HG03045 (cell line): Measurements from ENCODE around the gene PNPLA3.
"Not testable (repeated sequence)": the region's sequence is repeated elsewhere in the genome, so short reads cannot be mapped to it uniquely, and the experiment has no call there.

Source experiments
- ATAC-seq: cut with Tn5 transposase; IDR thresholded peaks from one replicate; pipeline ENCODE4 v1.9.1; 2021; ENCODE audit warnings: mild to moderate bottlenecking, moderate library complexity; ENCODE audit not compliant: unreplicated experiment

PNPLA3 gene

DNA sequence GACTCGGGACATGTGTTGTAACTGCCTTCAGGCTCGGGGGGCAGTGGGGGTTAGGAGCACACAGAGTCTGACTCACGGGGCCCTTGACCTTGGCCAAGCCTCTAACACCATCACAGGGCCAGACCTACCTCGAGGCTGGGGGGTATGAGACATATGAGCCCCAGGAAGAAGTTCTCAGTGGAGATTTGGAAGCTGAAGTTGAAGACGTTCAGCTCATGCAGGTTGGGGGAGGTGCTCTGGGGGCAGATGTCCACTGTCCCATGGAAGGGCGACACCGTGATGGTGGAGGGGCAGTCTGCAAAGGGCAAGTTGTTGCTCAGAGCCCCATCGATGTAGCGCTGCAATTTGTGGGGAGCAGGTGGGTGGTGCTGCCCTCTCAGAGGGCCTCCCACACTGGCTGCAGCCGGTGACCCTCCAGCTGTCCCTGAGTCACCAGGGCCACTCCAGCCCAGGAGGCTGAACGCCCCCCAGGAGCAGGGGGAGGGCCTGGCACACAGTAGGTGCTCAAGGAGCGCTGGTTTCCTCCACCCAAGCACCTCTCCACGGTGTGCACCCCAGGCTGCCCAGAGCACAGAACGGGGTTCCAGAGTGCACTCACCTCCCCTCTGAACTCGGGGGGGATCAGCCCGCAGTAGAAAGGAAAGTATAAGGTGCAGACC lies 34.3 kb upstream of the PNPLA3 start:
- no peak for ATAC-seq

DNA sequence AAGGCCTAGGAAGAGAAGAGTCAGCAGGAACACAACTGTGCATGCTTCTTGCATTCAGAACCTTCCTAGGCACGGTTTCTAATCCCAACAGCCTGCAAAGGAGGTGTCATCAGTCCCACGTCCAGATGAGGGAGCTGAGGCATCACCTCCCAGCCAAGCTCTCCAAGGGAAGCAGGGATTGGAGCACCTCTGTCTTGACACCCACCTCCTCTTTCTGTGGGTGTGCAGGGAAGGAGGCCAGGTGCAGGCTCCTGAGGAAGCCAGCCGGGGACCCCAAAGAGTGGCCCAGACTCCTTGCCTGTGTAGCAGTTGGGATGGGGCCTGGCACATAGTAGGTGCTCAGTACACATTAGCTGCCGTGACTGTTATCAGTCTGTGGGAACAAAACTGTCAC lies 33.7 kb upstream of the PNPLA3 start:
- no peak for ATAC-seq

DNA sequence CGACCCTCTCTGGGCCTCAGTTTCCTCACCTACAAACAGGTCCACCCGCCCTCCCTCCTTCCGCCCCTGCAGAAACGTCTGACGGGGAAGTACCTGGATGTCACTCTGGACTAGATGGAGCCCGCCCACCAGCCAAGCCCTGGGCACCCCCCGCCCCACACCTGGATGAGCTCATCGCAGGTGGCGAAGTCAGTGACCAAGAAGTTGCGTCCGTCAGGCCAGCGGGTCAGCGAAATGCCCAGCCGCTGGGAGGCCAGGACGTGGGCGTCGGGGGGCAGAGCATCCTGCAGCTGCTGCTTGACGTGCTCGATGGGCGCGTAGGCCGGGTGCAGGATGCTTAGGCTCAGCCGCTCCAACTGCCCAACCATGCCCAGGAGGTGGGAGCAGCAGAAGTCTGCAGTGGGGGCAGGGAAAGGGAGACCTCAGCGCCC lies 32.7 kb upstream of the PNPLA3 start:
- ATAC-seq = no peak

DNA sequence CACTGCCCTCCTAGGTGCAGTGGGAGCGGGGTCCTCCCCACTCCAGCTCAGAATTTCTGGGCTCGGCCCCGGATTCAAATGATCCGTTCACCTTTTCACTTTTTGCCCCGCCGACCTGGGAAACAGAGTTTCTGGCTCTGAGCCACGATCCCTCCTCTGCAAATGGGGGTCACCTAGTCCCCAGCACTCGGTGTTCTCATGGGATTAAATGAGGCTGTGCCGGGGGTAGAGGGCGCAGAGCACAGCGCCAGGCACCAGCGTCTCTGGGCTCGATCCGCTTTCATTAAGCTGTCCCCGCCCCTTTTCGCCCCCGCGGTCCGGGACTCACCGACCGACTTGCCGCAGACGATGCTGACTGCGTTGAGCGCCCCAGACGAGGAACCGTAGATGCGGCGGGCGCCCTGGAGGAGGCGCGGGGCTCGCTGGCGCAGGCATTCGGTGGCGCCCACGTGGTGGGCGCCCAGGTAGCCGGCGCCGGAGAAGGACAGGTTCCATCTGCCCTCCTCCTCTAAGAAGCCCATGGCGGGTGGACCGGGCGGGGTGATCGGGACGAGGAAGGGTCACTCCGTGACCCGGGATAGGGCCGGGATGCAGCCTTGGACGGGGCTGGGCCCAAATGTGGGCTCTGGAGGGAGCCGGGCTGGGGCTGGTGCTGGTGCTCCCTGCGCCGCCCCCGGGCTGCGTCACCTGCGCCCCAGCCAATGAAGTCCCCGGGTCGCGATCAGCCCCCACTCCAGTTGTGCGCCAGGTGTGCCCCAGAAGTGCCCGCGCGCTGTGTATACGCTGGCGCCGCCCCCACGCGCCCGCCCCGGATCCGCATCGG lies 32.0 kb upstream of the PNPLA3 start, which contains the start of gene PNPLA5:
Gene PNPLA5 (minus strand): TSS at position 654 of the 823 bp plus-strand sequence. CDS start 133 bp downstream, at position 521.
- no peak for ATAC-seq

DNA sequence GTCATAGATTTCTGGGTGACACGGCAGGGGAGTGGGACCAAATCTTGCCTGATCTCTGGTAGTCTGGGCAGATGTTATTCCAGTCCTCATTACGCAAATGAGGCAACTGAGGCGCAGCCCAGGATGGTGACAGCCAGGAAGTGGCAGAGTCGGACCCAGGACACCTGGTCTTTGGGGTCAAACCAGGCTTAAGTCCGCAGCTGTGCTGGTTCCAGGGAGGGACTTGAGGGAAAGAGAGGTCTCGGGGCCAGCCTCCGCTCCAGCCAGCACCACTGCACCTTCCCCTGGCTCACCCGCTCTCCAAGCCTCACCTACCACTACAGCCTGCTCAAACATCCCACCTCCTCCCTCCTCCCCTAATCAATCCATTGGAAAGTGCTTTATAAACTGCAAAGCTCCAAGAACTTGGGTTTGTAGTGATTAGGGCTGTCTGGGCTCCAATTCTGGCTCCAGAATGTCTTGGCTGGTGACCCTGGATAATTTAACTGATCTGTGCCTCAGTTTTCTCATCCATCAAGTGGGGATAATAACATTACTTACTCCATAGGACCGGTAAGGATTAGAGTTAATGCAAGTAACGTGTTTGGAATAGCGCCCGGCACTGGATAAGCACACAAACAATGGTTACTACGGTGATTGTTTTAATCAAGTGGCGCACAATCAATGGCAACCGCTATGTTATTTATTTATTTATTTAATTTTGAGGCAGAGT lies 31.3 kb upstream of the PNPLA3 start:
- no peak for ATAC-seq

DNA sequence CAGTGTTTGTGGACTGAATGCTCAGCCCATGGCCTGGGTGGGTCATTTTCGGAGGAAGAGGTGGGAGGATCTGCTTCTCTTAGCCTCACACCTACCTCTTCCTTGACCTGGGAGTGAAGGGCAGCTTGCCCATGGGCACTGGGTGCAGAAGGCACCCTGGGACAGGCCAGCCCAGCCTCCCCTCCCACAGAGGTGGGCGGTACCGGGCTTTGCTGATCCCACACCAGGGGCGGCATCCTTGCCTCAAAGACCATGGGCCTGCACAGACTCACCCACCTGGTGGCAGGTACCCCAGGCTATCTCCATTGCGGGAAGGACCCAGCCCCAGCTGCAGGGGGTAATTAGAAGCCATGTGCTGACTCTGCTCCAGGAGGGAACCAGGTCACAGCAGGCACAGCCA lies 30.3 kb upstream of the PNPLA3 start:
- no peak for ATAC-seq

DNA sequence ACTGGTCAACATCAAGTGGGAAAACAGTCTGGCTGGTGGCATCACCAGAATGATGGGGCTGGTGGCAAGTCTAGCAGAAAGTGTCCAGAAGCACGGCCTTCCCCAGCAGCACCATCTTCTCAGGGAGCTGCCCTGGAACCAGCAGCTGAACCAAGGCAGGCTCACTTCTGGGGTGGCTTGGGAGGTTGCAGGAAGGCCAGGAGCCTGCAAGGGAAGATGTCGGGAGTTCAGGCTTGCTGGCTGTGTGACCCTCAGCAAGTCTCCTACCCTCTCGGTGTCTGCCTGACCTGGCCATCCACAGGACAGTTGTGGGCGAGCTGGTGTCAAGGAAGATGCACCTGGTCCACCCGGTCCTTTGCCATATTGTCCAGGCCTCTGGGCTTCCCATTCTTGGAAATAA lies 29.5 kb upstream of the PNPLA3 start:
- ATAC-seq = no peak

DNA sequence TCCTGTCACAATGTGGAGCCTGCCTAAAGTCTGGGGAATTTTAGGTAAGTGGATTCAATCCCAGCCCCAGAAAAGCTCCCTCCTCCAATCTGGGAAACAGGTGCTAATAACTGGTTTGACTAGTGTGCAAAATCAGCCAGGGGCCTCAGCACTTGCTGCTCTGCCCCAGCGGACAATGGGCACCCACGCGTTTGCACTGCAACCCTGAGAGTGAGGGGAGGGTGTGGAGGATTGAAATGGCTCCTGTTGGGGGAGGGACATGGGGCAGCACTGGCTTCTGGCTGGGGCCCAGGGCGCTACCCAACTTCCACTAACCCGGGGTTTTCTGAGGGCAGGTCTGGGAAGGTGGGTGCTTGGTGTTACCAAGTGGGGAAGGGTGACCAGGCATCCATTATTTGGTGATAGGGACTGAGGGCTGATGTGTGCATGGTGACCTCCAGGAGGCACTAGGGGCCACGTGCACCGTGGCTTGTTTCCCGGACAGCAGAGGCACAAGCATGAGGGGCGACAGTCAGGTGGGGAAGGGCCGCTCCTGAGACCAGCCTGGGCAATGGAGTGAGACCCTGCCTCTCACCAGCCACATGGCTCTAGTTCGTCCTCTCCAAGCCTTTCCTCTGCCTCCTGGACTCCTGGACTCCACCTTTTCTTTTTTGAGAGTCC lies 27.5 kb upstream of the PNPLA3 start:
- ATAC-seq = no peak

DNA sequence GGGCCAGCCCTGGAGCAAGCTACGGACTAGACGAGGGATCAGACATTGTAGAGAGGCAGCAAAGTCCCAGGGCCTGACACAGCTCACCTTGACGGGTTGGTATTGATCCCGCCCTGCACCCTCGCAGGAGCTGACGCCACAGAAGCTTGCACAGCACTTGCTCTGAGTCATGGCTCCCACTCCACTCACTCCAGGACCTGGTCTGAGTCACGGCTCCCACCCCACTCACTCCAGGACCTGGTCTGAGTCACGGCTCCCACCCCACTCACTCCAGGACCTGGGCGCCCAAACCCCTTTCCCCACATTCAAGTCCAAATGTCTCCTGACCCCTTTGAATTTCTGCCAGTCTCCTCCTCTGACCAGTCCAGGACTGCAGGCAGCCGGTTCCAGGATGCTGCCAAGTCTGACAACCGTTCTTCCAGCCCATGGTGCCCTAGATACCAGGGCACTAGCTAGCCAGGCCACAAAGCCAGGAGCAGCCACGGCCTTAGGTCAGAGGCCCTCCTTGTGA lies 25.8 kb upstream of the PNPLA3 start:
- ATAC-seq = no peak

DNA sequence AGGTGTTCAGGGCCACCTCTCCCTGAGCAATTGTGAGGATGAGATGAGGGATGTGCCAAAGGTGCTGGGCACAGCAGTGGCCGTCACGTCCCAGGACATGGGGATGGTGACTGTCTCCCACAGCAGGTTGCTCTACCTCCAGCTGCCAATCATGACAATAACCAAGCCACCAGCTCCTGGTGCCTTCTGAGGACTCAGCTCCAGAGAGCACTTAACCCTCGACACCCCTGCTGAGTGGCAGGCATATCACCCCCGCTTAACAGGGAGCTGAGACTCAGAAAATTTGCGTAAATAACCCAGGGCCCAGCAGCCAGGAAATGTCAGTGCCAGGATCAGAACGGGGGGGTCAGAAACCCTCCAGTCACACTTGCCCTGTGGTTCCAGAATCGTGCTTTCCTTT lies 23.4 kb upstream of the PNPLA3 start:
- ATAC-seq = no peak

DNA sequence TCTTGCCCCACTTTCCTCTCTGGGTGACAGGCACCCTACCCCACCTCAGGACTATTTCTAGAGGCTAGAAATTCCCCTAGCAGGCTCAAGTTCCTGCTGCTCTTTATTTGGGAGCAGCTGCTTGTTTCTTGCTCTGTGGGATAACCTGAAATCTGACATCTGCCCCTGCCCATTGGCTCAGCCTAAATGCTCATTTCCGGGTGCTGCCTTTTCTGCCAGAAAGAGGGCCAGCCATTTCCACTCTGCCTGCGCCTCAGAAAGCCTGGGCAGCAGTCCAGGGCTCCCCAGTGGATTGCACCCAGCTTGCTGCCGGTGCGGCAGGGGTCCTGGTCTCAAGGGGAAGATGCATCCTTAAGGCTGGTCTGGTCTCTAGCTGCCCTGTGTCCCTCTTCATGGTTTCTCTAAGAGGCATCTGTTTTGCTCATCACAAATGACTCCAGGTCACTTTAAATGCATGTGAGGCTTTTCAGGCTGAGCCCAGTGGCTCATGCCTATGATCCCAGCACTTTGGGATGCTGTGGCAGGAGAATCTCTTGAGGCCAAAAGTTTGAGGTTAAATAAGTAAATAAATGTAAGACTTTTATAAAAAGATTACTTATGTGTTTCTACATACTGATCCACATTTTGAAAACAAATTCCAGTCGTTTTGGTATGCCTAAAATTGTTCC lies 21.5 kb upstream of the PNPLA3 start:
- no peak for ATAC-seq

DNA sequence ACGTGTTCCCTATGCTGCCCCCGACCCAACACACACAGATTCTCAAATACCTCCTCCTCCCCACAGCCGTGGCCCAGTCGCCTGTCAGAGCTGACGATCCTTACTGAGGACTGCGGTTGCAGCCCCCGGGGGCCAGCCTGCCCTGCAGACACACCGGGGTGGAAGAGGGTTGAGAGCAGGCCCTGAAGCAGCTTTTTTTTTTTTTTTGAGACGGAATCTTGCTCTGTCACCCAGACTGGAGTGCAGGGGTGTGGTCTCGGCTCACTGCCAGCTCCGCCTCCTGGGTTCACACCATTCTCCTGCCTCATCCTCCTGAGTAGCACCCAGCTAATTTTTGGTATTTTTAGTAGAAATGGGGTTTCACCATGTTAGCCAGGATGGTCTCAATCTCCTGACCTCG lies 20.6 kb upstream of the PNPLA3 start:
- not testable (repeated sequence) for ATAC-seq

DNA sequence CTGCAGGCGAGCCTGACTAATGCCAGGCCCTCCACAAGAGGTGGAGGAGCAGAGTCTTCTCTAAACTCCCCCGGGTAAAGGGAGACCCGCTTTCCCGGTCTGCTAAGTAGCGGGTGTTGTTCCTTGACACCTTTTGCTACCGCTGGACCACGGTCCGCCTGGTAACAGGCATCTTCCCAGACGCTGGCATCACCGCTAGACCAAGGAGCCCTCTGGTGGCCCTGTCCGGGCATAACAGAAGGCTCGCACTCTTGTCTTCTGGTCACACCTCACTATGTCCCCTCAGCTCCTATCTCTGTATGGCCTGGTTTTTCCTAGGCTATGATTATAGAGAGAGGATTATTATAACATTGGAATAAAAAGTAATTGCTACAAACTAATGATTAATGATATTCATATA lies 19.2 kb upstream of the PNPLA3 start:
- not testable (repeated sequence) for ATAC-seq

DNA sequence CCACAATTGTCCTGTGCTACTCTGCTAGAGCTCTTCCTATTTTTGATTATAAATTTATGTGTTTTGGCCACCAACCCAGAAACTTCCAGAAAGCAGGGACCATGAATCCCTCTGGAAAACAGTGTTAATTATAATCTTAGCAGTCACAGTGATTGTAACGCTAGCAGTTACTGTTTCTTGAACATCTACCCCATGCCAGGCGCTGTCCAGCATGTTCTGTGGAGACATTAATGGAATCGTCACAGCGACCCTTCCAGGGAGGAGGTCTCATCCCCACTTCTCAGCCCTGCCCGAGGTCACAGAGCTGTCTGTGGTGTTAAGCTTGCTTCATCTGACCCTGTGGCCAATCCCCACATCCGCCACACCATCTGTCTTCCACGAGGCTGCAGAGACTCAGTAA lies 17.9 kb upstream of the PNPLA3 start:
- ATAC-seq = no peak

DNA sequence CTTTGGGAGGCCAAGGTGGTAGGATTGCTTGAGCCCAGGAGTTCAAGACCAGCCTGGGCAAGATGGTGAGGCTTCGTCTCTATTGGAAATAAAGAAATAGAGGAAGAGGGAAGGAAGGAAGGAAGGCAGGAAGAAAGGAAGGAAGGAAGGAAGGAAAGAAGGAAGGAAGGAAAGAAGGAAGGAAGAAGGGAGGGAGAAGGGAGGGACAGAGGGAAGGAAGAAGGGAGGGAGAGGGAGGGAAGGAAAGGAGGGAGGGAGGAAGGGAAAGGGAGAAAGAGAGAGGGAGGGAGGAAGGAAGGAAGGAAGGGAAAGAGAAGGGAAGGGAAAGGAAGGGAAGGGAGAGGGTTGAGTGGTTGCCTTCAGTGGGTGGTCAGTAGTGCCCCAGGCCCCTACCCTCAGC lies 13.9 kb upstream of the PNPLA3 start:
- ATAC-seq = no peak

DNA sequence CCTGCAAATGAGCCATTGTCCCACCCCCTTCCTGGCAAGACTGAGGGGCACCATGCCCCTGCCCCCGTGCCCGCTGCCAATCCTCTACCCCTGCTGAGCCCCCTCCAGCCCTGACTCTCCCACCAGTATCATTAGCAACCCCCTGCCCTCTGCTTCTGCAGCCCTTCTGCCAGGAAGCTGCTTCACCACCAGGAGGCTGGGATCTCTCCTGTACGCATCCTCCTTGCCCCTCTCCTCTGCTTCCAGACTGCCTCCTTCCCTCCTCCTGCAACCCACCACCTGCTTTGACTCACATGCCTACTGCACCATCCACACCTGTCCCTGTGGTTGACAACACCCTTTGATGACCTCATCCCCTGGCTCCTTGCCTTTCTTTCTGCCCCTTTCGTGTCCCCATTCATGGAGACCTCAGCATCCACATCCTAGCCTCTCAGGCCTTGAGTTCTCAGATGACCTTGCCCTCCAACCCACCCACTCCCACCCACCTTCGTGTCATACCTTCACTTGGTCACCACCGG lies 13.4 kb upstream of the PNPLA3 start:
- ATAC-seq = no peak

DNA sequence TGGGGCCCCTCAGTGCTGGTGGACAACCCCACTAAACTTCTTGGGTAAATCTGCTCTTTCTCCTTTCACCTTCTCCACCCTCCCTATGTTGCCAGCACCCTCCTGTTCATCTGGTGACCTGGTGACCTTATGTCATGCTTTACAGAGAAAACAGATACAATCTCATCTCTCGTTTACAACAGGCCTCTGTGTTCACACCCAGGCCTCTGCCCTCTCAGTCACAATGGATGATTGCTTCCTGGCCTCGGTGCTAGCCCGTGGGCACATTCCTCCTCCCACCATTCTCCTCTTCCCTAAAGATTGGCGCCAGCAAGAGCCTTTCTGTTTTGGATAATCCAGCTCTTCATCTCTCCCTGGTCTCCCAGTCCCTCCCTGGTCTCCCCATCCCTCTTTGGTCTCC lies 12.3 kb upstream of the PNPLA3 start:
- ATAC-seq = no peak

DNA sequence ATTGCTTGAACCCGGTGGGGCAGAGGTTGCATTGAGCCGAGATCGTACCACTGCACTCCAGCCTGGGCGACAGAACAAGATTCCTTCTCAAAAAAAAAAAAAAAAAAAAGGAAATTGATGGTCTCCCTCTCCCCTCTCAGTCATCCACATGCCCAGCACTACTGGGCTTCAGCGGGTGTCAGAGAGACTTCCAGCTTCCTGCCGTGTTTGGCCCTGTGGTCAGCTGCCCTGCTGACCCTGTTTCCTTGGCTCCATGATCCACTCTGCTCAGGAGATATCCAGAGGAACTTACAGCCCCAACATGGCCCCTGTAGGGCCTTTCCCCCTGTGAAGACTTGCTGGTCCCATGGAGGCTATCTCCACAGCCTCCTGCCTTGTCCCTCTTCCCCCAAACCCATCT lies 6.1 kb upstream of the PNPLA3 start:
- no peak for ATAC-seq

DNA sequence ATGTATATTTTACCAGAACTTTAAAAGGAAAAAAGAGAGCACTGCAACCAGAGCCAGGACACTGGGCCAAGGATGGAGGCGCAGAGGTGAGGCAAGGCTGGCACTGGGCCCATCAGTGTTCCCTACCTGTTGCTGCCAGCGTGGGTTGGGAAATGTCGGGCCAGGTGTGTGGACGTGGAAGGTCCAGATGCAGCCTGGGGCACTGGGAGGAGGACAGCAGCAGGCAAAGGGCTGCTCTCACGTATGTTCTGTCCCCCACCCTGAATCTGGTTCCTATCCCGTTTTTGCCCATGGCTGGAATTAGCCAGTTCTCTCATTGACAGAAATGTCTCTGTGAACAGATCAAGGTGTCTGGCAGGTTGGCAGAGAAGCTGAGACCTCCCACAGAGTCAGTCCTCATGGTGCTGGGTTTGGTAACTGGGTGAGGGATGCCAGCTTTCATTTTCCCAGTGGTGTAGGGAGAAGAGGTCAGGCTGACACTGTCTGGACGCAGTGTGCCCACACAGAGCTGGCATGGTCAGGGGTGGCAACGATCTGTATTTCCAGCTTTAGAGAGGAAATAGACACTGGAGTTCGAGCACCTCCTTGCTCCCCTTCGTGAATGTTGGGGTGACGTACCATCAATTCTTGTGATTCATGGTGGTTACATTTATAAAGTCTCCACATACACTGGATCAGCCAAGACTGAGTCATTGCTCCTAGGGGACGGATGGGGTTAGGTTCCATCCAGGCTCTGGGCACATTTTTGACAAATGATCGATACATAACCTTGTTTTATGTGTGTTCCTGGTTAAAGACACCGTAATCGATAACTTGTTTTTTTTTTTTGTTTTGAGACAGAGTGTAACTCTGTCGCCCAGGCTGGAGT lies 4.3 kb upstream of the PNPLA3 start:
- ATAC-seq = no peak
